Hematopoietic multipotent progenitor cell treated with erythropoietin and hydrocortisone succinate and interleukin-3 and kit ligand, for 6 days (in vitro differentiated cells): ENCODE measurements around the gene PRR29.
"Not testable (repeated sequence)": the region's sequence is repeated elsewhere in the genome, so short reads cannot be mapped to it uniquely, and the experiment has no call there.

Experiments
- DNase-seq: peaks from one replicate; pipeline ENCODE4 v3.0.0-alpha.2; 2015

Gene PRR29

GRCh38 chr17:63998721-63999679, 849 bp downstream of the PRR29 start:
- no peak for DNase-seq

- no peak for DNase-seq
These were observed 1.8 kb downstream of the PRR29 start for GRCh38 chr17:63999680-64000531.

- DNase-seq: no peak
These were observed 3.0 kb downstream of the PRR29 start for GRCh38 chr17:64001091-64001579.

- DNase-seq: no peak
These were observed 3.8 kb downstream of the PRR29 start for GRCh38 chr17:64001763-64002529.

DNA sequence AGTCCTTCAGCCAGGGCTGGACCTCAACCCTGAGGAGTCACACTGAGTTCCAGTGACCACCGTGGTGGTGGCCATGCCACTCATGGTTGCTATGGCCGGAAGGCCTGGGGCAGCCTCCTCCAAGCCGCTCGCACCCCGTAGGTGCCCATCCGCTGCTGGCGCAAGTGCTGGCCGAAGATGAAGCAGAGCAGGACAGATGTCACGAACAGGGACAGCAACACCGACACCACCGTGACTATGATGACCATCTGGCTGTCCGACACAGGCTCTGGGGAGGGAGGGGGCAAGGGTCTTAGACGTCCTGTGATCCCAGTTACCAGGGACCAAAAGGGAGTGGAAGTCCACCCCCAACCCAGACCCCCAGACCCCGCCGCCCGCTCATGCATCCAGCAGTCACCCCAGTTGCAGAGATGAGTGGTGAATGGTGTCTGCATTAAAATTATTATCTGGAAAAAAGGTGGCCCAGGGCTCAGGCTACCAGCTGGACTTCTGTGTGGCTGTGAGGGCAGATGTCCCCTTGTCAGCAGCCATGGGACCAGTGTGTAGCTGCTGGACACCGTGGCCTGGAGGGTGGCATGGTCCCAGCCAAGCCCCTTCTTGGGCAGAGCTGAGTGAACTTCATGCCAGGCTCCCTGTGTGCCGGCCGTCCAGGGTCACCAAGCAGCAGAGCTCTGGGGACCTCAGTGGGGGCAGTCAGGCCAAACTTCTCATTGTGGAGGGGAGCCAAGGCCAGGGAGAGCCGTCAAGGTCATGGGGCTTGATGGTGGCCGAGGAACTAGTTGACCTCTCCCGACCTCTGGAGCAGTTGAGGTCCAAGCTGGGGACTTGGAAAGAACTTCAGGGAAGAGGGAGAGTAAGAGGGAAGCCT, 4.7 kb downstream of the PRR29 start:
- DNase-seq: no peak

DNA sequence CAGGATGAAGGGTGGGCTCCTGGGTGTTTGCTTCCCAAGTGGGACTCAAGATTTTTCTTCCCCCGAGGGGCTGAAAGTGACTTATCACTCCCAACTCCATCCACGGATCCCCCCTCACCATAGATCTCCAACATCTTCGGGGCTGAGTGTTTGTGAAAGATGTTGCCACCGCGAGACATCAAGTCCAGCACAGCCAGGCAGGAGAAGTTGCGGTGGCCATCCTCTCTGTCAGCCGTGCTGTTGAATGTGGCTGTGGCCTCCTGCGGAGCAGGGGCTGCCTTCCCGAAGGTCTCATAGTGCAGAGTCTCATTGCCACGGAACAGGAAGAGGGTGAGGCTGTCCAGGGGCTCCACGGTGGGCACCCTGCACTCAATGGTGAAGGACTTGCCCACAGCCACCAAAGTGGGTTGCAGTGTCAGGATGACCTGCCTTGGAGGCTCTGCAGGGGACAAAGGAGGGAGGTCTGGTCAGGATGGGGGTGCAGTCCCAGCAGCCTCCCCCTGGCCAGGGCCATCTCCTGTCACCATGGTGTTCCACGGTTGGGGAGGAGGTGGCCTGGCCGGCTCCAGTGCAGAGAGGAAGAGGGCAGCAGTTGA, 5.5 kb downstream of the PRR29 start:
- no peak for DNase-seq

DNA sequence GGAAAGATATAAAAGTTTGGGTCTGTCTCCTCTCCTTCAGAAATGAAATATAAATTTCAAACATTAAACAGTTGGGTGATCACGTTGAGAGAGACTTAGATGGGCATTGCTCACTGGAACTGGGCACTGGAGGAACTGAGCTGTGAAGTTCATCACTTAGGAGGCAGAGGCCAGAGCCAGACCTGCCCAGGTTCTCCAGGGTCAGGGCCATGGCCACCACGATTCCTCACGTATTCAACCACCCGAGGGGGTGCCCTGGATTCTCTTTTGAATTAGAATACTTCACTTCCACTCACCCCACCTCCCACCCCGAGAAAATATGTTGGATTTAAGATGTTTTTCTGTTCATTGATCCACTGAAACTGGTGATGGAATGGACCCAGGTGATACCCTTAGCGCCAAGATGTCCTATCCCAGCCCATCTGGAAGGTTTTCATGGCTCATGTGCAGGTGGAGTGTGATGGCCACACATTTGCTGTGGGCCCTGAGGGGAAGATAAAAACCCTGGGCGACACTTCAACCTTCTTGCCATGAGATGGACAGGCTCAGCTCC, 6.1 kb downstream of the PRR29 start:
- no peak for DNase-seq

GRCh38 chr17:64004903-64005733, 7.0 kb downstream of the PRR29 start:
- DNase-seq: no peak

- peak; percentile 95 for DNase-seq
These were observed 7.6 kb downstream of the PRR29 start for GRCh38 chr17:64005734-64006167.

- peak; percentile 97 for DNase-seq
These were observed 8.4 kb downstream of the PRR29 start for GRCh38 chr17:64006361-64007088.

DNA sequence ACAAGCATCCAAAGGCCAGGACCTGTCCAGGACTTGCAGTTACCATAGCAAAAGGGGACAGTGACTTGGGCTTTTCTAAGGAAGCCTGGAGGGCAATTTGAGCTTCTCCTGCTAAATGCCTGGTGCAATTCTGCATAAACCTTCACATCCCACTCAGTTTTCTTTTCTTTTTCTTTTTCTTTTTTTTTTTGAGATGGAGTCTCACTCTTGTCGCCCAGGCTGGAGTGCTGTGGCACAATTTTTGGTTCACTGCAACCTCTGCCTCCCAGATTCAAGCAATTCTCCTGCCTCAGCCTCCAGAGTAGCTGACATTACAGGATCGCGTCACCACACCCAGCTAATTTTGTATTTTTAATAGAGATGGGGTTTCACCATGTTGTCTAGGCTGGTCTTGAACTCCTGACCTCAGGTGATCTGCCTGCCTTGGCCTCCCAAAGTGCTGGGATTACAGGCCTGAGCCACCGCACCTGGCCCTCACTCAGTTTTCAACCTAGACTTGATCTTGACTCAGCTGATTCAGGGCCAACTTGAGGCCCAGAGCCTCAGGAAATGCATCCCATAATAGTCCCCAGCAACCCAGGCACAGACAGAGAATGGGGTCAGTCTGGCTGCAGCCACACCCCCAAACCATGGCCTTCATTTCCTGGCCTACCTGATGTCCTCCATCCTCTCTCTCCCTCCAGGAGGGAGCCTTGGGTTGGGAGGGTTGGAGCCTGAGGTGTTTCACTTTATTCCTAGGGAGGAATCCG, 9.1 kb downstream of the PRR29 start:
- DNase-seq: not testable (repeated sequence)

DNA sequence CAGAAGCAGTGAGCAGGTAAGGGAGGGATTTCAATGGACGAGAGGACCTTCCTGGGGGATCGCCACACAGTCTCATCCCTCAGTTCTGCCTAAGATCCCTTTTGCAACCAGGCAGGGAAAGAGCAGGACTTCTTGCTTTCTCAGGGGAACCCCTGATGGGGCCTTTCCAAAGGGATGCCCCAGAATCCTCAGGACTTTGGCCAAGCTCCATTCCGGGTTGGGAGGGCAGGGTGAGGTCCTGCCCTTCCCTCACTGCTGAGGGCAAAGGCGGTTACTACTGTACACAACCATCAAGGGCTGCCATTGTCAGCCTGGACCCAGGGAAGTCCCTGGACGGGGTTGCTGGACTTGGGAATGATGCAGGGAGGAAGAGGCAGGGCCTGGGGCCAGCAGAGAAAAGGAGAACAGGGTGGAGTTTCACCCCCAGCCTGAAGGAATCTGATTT, 9.7 kb downstream of the PRR29 start:
- DNase-seq: no peak

- no peak for DNase-seq
These were observed 10.2 kb downstream of the PRR29 start for GRCh38 chr17:64008346-64008745.

DNA sequence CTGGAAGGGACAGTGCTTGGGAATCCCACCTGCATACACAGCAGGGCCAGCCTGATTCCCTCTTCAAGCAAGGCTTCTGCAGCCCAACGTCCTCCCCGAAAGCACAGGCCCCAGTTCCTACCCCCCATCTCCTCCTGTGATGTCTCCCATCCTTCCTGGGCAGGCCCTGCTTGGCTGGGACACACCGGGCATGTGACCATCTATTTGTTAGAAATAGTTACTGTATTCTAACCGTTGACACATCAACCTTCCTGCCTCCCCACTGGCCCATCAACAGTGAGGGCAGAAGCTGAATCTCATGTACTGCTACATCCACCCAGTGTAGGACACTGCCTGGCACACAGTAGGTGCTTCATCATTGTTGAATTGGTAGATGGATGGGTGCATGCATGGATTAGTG, 10.7 kb downstream of the PRR29 start:
- no peak for DNase-seq

DNA sequence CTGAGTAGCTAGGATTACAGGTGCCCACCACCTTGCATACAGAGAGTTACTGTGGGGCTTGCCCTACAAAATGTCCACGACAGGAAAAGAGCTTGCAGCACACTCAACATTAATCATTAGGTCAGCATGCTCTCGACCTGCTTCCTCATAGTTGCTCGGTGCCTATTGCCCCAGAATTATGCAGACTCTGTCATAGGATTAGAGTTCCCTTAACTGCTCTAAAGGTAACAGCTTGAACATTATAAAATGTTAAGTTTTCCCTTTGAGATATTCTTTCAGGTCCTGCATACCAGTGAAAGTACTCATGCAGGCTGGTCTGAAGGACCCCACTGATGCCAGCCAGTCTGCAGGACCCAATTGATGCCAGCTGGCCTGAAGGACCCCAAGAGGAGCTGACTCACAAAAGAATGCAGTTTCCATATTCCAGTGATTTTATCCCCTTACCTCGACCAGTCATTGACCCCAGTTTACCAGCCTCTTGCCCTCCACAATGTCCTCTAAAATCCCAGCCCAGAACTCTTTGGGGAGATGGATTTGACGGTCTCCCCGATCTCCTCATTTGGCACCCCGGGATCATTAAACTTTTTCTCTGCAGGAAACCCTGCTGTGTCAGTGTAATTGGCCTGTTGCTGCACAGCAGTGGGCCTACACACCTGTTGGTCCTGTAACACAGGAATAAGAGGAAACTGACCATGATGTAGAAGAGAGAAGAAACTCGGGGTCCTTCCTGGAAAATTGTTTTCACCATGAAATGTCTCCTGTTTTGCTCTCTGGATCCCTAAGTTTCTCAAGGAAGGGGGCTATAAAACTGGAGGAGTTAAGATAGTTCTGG, 11.6 kb downstream of the PRR29 start:
- no peak for DNase-seq

- DNase-seq: no peak
These were observed 17.3 kb downstream of the PRR29 start for GRCh38 chr17:64015447-64015846.

DNA sequence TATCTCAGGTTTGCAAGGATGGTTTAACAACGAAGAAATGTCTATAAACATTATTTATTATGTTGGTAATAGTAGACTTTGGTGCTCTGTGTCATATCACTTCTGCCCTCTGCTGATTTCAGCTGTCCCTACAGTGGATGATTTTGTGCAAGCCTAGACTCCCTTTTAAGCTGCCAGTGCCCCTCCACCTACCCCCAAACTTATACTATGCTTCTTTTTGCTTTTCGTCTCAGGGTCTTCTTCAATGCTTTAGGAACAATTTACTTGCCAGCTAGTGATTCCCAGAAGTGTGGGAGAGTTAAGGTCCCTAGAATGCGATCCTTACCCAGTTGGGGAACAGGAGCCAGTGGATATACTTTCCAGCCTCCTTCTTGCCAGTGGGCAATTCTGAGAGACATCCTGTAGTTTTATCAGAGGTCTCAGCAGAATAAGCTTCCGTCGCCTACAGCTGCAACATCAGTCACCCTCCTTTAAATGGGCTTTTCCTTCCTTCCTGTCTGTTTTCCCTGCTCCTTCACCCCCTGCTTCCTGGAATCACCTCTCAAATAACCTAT, 18.2 kb downstream of the PRR29 start:
- peak; percentile 73 for DNase-seq
